Stimulated activated CD8-positive, alpha-beta memory T cell treated with anti-CD3 and anti-CD28 coated beads, Interleukin-15, amount 100 ng/mL, for 48 hours (primary cell): ENCODE data around the gene IL1RAPL2.
"Not testable (repeated sequence)": the region's sequence is repeated elsewhere in the genome, so short reads cannot be mapped to it uniquely, and the experiment has no call there.

Source experiments
- DNase-seq, 2 donors: peaks; one replicate each; pipeline ENCODE4 v3.0.0-alpha.2; 2020; ENCODE audit warnings: low read depth in 2 of 2

Gene IL1RAPL2

GRCh38 chrX:105167233-105167632, 601.2 kb downstream of the IL1RAPL2 start:
- no peak for DNase-seq

DNA sequence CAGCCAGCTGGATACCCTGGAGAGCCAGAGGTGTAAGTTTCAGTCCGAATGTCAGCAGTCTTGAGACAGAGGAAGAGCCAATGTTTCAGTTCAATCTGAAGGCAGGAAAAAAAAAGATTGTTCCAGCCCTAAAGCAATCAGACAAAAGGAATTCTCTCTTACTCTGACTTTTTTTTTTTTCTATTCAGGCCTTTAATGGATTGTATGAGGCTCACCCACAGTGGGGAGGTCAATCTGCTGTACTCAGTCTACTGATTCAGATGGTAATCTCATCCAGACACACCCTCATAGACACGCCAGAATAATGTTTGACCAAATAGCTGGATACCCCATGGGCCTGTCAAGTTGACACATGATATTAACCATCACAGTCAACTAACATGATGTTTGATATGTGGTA, 602.6 kb downstream of the IL1RAPL2 start:
- no peak for DNase-seq

GRCh38 chrX:105173071-105173470, 607.1 kb downstream of the IL1RAPL2 start:
- DNase-seq: no peak

DNA sequence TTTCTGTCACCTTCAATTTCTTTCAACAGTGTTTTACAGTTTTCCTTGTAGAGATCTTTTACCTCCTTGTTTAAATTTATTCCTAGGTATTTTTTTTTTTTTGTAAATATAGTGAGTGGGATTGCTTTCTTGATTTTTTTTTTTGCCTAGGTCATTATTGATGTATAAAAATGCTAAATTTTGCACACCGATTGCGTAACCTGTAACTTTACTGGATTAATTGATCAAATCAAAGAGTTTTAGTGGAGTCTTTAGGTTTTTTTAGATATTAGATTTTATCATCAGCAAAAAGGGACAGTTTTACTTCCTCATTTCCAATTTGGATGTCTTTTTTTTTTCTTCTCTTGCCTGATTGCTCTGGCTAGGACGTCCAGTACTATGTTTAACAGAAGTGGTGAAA, 613.6 kb downstream of the IL1RAPL2 start:
- DNase-seq: no peak

DNA sequence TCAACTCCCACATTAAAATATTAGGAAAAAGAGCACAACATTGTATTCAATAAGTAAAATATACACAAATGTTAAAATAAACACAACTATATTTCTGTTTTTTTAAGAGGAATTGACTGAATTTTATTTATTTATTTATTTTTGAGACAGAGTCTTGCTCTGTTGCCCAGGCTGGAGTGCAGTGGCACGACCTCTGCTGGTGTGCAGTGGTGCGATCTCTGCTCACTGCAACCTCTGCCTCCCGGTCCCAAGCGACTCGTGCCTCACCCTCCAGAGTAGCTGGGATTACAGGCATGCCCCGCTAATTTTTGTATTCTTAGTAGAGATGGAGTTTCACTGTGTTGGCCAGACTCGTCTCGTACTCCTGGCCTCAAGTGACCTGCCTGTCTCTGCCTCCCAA, 623.1 kb downstream of the IL1RAPL2 start:
- no peak for DNase-seq

- DNase-seq: no peak
Observed at GRCh38 chrX:105190252-105190853, 624.4 kb downstream of the IL1RAPL2 start.

- no peak for DNase-seq
Observed at GRCh38 chrX:105191878-105192277, 625.9 kb downstream of the IL1RAPL2 start.

DNA sequence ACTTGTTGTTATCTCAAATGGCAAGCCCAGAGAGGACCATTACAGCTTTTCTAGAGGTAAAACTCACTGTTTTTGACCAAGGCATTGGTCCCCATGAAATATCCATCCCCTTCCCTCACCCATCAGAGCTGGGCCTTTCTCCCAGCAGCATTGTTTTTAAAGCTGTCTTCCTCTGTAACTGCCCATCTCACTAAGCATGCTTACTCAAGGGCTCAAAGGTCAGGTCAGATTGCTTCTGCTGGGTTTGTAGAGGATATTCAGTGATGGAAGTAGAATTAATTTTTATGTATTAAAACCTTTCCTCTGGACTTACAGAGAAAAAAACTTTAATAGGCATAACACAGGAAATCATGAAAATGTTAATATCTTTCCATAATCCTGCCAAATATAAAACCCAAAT, 643.4 kb downstream of the IL1RAPL2 start:
- DNase-seq: no peak

DNA sequence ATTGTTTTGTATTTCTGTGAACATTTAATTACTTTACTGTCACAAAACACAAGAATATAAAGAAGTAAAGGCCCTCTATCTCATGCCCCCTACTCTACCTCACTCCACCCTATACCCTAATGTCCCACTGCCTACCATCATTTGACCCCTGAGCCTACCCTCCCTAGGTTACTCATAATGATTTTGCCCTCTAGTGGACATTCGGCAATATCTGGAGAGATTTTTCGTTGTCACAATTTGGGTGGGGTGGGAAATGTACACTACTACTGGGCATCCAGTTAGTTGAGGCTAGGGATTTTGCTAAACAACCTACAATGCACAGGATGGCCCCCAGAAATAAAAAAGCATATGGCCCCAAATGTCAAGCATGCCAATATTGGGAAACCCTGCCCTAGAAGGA, 644.3 kb downstream of the IL1RAPL2 start:
- DNase-seq: no peak

- DNase-seq: no peak
Observed at GRCh38 chrX:105211066-105211575, 645.1 kb downstream of the IL1RAPL2 start.

- DNase-seq: no peak
Observed at GRCh38 chrX:105219454-105220401, 653.7 kb downstream of the IL1RAPL2 start.

GRCh38 chrX:105220636-105221035, 654.6 kb downstream of the IL1RAPL2 start, which contains the start of gene TEX13A:
Gene TEX13A (minus strand): TSS chrX:105220694. CDS start chrX:105220397, 297 bp downstream.
- DNase-seq: no peak

DNA sequence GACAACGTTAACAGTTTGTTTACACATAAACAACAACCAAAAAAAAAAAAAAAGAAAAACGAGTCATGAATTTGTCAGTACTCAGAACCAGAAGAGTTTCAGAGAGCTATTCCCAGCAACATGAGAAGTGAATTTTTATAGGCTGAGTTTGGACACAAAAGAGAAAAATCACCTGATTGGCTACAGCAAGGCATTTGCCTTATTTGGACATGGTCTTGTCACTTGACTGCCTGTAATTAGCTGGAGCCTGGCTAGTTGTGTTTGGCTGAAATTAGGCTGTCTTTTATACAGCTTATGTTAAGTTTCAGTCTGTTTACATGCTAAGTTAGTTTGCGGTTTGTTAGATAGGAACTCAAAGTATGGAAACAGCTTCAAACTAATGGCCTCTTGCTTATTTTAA, 655.4 kb downstream of the IL1RAPL2 start:
- no peak for DNase-seq

DNA sequence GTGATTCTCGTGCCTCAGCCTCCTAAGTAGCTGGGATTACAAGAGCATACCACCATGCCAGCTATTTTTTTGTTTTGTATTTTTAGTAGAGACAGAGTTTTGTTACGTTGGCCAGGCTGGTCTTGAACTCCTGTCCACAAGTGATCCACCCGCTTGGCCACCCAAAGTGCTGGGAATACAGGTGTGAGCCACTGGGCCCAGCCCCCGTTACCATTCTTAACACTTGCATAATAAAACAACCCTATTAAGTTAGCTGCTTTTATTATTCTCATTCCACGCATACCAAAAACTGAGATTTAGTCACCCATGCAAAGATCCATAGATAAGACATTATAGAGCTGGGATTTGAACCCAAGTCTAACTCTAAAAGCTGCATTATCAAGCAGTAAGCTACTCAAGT, 660.5 kb downstream of the IL1RAPL2 start:
- DNase-seq: no peak

- no peak for DNase-seq
Observed at GRCh38 chrX:105228602-105229001, 662.6 kb downstream of the IL1RAPL2 start.

DNA sequence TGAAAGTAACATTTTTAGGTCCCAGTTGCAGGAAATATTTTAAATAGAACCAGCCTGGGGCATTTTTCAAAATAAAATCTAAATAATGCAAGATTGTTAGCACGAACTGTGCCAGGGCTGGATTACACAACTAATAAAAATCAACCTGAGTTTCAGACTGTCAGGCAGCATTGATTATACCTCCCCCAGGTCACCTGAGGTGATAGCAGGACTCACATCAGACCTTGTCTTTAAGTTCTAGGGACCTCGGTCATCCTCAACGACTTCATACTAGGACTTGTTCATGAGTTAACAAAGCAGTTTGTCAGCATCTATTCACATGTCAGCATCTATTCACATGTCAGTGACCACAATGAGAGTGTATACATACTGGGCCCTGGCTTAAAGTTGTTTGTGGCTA, 663.1 kb downstream of the IL1RAPL2 start:
- DNase-seq: no peak

DNA sequence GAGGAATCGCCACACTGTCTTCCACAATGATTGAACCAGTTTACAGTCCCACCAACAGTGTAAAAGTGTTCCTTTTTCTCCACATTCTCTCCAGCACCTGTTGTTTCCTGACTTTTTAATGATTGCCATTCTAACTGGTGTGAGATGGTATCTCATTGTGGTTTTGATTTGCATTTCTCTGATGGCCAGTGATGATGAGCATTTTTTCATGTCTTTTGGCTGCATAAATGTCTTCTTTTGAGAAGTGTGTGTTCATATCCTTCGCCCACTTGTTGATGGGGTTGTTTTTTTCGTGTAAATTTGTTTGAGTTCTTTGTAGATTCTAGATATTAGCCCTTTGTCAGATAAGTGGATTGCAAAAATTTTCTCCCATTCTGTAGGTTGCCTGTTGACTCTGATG, 671.4 kb downstream of the IL1RAPL2 start:
- DNase-seq: not testable (repeated sequence)

DNA sequence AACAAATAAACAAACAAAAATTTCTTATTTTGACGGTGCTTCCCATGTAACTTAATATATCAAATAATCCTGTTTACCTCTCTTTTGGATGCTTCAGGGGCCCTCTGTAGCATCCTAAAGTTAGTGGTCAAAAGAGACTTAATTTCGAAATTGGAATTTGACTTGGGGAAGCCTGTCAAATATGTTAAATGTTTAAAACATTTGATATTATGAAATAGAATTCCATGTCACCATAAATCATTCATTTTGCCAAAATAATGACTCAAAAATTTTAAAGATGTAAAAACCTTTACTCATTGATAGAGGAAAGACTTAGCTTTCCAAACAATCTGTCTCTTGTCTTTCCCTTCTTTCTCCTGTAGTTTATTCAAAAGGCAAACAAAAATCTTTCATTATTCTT, 675.1 kb downstream of the IL1RAPL2 start:
- DNase-seq: no peak

DNA sequence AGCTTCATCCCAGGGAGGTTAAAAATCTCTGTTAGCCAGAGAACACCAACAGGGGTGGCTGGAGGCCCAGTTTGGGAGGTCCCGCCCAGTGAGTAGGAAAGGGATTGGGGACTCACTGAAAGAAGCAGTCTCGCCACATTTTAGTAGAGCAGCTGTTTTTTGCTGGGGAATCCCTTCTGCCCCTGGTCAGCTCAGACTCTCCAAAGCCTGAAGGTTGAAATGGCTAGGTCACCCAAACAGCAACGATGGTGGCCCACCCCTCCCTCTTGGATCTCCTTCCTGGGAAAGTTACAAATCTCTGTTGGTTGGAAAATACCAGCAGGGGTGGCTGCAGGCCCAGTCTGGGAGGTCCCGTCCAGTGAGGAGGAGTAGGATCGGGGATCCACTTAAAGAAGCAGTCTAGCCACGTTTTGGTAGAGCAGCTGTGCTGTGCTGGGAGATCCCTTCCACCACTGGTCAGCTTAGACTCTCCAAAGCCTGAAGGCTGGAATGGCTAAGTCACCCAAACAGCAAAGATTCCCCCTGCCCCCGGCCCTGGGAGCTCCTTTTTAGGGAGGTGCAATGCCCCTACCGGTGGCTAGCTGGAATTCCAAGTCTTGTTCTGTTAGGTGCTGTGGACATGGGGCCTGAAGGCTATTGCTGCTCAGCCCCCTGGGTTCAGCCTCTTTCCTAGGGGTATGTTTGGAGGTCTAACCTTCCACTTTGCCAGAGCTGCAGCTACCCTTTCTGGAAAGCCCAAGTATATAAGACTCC, 694.5 kb downstream of the IL1RAPL2 start:
- no peak for DNase-seq

GRCh38 chrX:105263171-105263570, 697.2 kb downstream of the IL1RAPL2 start:
- DNase-seq: no peak

DNA sequence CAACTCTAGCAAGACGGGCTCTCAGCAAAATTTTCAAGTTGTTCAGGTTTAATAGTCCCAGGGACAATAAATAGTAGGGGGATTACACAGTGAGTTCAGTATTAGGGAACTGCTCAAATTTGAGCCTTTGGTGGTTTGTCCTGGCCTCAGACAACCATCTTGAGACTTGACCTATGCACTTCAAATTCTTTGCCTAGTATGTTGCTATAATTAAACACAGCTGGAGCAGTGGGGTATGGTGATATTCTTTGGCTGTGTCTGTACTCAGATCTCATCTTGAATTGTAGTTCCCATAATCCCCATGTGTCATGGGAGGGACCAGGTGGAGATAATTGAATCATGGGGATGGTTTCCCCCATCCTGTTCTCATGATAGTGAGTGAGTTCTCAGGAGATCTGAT, 697.8 kb downstream of the IL1RAPL2 start:
- DNase-seq: no peak

DNA sequence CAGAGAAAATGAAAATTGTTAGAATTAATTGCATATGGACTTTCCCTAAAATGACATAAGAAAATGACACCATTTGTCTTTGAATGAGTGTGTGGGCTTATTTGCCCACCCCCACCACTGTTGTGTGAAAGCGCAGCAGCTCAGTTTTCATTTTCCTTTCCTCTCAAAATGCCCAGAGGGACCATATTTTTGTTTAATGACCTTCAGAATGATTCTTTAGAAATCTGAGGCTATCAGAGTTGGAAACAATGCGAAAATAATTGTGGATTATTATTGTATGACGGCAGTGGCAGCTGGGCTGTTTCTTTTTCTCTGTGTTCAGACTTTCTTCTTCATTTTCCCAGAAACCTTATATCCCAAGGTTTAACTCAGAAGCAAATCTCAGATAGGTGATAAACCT, 699.1 kb downstream of the IL1RAPL2 start:
- DNase-seq: no peak
